Vagina (tissue), 2 donors: ENCODE results near the gene PLEKHG3. TPM values are rescaled to one million over a fixed set of nuclear protein-coding genes. Genes with fewer than 3 reads are reported as not detected.

Experiments
- DNase-seq, 2 donors: peaks; one replicate each; pipeline ENCODE4 v3.0.0-alpha.2; 2017; ENCODE audit errors: extremely low spot score in 2 of 2
- H3K27ac ChIP-seq: fragments of 200-600 bp; sonication (generic); one replicate; pipeline ENCODE4 v1.5.1; 2019
- H3K27me3 ChIP-seq: fragments of 200-600 bp; sonication (generic); one replicate; pipeline ENCODE4 v1.5.1; 2019
- H3K36me3 ChIP-seq, 2 donors: fragments of 200-600 bp; sonication (generic); one replicate each; pipeline ENCODE4 v1.5.1; 2017 to 2019
- H3K4me1 ChIP-seq: fragments of 200-600 bp; sonication (generic); one replicate; pipeline ENCODE4 v1.5.1; 2019
- H3K4me3 ChIP-seq, 2 donors: fragments of 200-600 bp; sonication (generic); 1 replicate in 1 of 2; 2 replicates in 1 of 2; pipeline ENCODE4 v1.5.1; 2016 to 2019
- H3K9me3 ChIP-seq: fragments of 200-600 bp; sonication (generic); one replicate; pipeline ENCODE4 v1.5.1; 2019
- CTCF ChIP-seq, 3 experiments: fragments of 450-650 bp in 2 of 3; fragments of 200-600 bp in 1 of 3; sonication (generic) in 1 of 3; IDR thresholded peaks; one replicate each; pipeline ENCODE4 v1.5.1; 2017 to 2019; ENCODE audit warnings: antibody characterized with exemption in 3 of 3, mild to moderate bottlenecking in 2 of 3, moderate library complexity in 2 of 3
- POLR2A ChIP-seq, 2 donors: fragments of 450-650 bp; IDR thresholded peaks; one replicate each; pipeline ENCODE4 v1.6.1; 2017; ENCODE audit warnings: antibody characterized with exemption in 2 of 2, mild to moderate bottlenecking in 2 of 2, moderate library complexity in 2 of 2
- POLR2AphosphoS5 ChIP-seq, 2 donors: sonication (generic); formaldehyde crosslinking; IDR thresholded peaks; one replicate each; pipeline ENCODE4 v1.9.0; 2017; ENCODE audit warnings: antibody characterized with exemption in 2 of 2, mild to moderate bottlenecking in 2 of 2, low read depth in 1 of 2; ENCODE audit not compliant: insufficient read depth in 1 of 2
- intact Hi-C: fragments of 100-400 bp; cut with DNase I; formaldehyde crosslinking; loops from one replicate; pipeline ENCODE4 v1.15.1; 2023
- total RNA-seq: library from RNA; depleted of rRNA; stranded (reverse); fragments of >200 nt; gene quantifications from one replicate; pipeline ENCODE4 v1.2.3, GENCODE V29; 2016

Gene PLEKHG3
- total RNA-seq, 1 donor from 2014 or later, result 50.1 TPM

DNA sequence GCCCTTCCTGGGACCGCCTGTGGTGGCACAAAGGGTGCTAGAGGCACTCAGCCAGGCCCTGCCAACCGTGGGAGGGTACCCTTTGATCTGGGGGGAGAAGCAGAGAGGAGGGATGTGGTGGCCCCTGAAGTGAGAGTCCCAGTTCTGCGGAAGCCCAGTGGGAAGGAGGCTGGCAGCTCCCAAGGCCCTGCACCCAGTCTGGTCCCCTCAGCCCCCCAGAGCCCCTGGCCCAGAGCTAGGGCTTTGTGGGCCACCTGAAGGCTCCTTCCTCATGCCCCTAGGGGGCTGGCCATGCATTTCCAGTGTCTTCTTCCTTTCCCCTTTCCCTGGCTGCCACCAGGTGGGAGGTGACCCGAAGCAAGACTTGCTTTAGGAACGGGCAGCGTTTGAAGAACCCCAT, 44.3 kb downstream of the PLEKHG3 start:
- DNase-seq, result no peak
- Histone ChIP-seq H3K27ac (no peak overlapping the region), H3K9me3 (no peaks in the 10 kb centered on the region), H3K4me1 (peaks cover 10% of the 10 kb centered on the region), H3K36me3 (peaks cover 0 to 14% of the 10 kb centered on the region in 2 donors), H3K27me3 (no peaks in the 10 kb centered on the region), H3K4me3 (no peak overlapping the region)
- TF ChIP-seq POLR2AphosphoS5 (IDR thresholded peaks at IDR 0.05; ENCODE audit: insufficient read depth in 1 of 2, low read depth in 1 of 2) (no peak), CTCF (IDR thresholded peaks at IDR 0.05) (no peak), POLR2A (IDR thresholded peaks at IDR 0.05) (no peak)
- intact Hi-C loops, result no loop called here

DNA sequence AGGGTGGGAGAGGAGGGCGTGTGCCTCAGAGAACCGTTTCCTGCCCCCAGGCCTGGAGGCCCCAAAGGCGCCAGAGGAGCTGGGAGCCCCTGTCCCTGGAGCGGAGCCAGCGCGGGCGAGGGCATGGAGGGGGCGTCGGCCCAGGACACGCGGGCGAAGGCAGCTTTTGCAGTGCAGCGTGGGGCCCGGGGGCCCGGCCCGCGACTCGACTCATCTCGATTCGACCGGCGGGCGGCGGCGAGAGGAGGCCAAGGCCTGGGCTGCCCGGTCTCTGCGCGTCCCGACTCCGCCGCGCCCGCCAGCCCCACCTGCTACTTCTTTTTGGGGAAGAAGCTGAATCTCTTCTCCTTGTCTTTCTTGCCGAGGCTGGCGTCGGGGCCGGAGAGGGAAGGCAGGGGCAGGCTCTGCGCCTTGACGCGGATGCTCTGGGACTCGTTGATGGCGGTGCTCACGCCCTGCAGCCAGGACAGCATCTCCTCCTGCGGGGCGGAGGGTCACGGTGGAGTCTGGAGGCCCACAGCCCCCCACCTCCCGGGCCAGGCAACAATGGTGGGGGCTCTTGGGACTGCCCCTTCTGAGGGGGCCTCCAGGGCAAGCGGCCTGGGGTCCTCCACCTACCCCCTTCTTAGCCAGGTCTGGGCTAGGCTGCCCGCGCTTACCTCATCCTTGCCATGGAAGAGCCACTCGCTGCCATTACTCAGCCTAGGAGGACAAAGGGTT, 44.9 kb downstream of the PLEKHG3 start:
- peaks cover 0 to 8% of the 10 kb centered on the region in 2 donors for H3K36me3 ChIP-seq
- H3K27ac ChIP-seq, result no peak overlapping the region
- DNase-seq, result no peak
- peaks cover 10% of the 10 kb centered on the region for H3K4me1 ChIP-seq
- no peaks in the 10 kb centered on the region for H3K9me3 ChIP-seq
- no peak overlapping the region for H3K4me3 ChIP-seq
- H3K27me3 ChIP-seq, result no peaks in the 10 kb centered on the region
- intact Hi-C loops, result no loop called here
- TF ChIP-seq POLR2AphosphoS5 (IDR thresholded peaks at IDR 0.05; ENCODE audit: insufficient read depth in 1 of 2, low read depth in 1 of 2), result no peak
- no peak for TF ChIP-seq CTCF (IDR thresholded peaks at IDR 0.05)
- TF ChIP-seq POLR2A (IDR thresholded peaks at IDR 0.05), result no peak

DNA sequence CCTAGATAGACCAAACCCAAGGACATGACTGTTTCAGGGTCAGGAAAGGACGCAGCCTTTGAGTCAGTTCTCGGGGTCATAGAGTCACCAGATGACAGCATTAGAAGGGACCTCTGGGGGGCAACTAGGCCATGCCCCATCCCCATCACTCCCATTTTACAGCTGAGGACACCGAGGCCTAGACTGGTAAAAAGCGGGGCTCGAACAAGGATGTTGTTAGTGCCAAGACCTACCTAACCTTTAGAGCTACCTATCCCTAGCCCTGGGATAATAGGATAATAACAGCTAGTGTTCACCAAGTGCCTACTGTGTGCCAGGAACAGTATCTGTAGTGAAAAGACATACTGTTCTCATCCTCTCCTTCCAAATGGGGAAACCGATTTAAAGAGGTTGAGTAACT, 48.7 kb downstream of the PLEKHG3 start:
- DNase-seq, result no peak
- intact Hi-C loops, result no loop called here
- Histone ChIP-seq H3K4me1 (peaks cover 6% of the 10 kb centered on the region), H3K27me3 (no peaks in the 10 kb centered on the region), H3K4me3 (no peak overlapping the region), H3K27ac (no peak overlapping the region), H3K36me3 (no peaks in the 10 kb centered on the region), H3K9me3 (no peaks in the 10 kb centered on the region)
- no peak for TF ChIP-seq CTCF (IDR thresholded peaks at IDR 0.05)
- no peak for TF ChIP-seq POLR2AphosphoS5 (IDR thresholded peaks at IDR 0.05; ENCODE audit: insufficient read depth in 1 of 2, low read depth in 1 of 2)
- TF ChIP-seq POLR2A (IDR thresholded peaks at IDR 0.05), result no peak

DNA sequence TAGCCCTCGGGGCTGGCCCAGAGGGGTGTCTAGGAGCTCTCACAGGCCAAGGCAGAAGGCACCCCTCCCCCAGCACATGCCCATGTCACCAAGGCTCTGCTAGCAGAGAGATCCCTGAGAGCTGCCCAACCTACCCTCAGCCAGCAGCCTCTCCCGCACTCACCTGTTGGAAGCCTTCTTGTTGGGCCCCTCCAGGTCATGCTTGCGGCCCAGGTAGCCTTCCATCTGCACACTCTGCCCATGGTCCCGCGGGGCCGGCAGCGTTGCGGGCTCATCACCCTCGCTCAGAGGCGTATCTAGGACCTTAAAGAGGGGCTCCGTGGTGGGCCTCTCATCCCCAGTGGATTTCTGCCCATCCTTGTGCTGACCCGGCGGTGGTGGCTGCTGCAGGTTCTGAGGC, 49.1 kb downstream of the PLEKHG3 start:
- no peak for TF ChIP-seq CTCF (IDR thresholded peaks at IDR 0.05)
- no peak for TF ChIP-seq POLR2A (IDR thresholded peaks at IDR 0.05)
- no peak for TF ChIP-seq POLR2AphosphoS5 (IDR thresholded peaks at IDR 0.05; ENCODE audit: insufficient read depth in 1 of 2, low read depth in 1 of 2)

GRCh38 chr14:64753999-64754398, 49.8 kb downstream of the PLEKHG3 start:
- no peaks in the 10 kb centered on the region for H3K36me3 ChIP-seq
- TF ChIP-seq POLR2AphosphoS5 (IDR thresholded peaks at IDR 0.05; ENCODE audit: insufficient read depth in 1 of 2, low read depth in 1 of 2) (no peak), POLR2A (IDR thresholded peaks at IDR 0.05) (no peak), CTCF (IDR thresholded peaks at IDR 0.05) (no peak)
- H3K27ac ChIP-seq, result no peak overlapping the region

More for the DNA sequence above, 49.1 kb downstream of the PLEKHG3 start:
- Histone ChIP-seq H3K27me3 (no peaks in the 10 kb centered on the region), H3K4me1 (peaks cover 10% of the 10 kb centered on the region), H3K4me3 (no peak overlapping the region), H3K36me3 (no peaks in the 10 kb centered on the region), H3K9me3 (no peaks in the 10 kb centered on the region), H3K27ac (no peak overlapping the region)
- DNase-seq, result no peak
- intact Hi-C loops, result no loop called here

More at GRCh38 chr14:64753999-64754398, 49.8 kb downstream of the PLEKHG3 start:
- H3K9me3 ChIP-seq, result no peaks in the 10 kb centered on the region
- DNase-seq, result no peak
- intact Hi-C loops, result no loop called here
- H3K4me1 ChIP-seq, result peaks cover 17% of the 10 kb centered on the region
- no peaks in the 10 kb centered on the region for H3K27me3 ChIP-seq
- H3K4me3 ChIP-seq, result no peak overlapping the region
